ENCODE data around the gene SLC29A1.

SLC29A1 gene

GRCh38 chr6:44278315-44278714, 54.9 kb downstream of the SLC29A1 start:
- TF ChIP-seq POLR2A (IDR thresholded peaks at IDR 0.05; ENCODE audit: extremely low read depth, insufficient read length) = no peak
- TF ChIP-seq, protein P1, sequence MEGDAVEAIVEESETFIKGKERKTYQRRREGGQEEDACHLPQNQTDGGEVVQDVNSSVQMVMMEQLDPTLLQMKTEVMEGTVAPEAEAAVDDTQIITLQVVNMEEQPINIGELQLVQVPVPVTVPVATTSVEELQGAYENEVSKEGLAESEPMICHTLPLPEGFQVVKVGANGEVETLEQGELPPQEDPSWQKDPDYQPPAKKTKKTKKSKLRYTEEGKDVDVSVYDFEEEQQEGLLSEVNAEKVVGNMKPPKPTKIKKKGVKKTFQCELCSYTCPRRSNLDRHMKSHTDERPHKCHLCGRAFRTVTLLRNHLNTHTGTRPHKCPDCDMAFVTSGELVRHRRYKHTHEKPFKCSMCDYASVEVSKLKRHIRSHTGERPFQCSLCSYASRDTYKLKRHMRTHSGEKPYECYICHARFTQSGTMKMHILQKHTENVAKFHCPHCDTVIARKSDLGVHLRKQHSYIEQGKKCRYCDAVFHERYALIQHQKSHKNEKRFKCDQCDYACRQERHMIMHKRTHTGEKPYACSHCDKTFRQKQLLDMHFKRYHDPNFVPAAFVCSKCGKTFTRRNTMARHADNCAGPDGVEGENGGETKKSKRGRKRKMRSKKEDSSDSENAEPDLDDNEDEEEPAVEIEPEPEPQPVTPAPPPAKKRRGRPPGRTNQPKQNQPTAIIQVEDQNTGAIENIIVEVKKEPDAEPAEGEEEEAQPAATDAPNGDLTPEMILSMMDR (IDR thresholded peaks at IDR 0.05; ENCODE audit: low read depth, low read length) = no peak
- TF ChIP-seq, protein P2, sequence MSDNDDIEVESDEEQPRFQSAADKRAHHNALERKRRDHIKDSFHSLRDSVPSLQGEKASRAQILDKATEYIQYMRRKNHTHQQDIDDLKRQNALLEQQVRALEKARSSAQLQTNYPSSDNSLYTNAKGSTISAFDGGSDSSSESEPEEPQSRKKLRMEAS (IDR thresholded peaks at IDR 0.05; ENCODE audit: low read depth, low read length) = no peak
- no peak for TF ChIP-seq MYC (IDR thresholded peaks at IDR 0.05; ENCODE audit: low read depth, low read length)
- no peak for DNase-seq (ENCODE audit: low read depth)

GRCh38 chr6:44278774-44279697, 55.6 kb downstream of the SLC29A1 start:
- H3K4me3 ChIP-seq (ENCODE audit: low read depth, low read length) = no peak overlapping the region
- TF ChIP-seq, protein P2 (IDR thresholded peaks at IDR 0.05; ENCODE audit: low read depth, low read length) = no peak
- TF ChIP-seq POLR2A (IDR thresholded peaks at IDR 0.05; ENCODE audit: extremely low read depth, insufficient read length) (no peak), MYC (IDR thresholded peaks at IDR 0.05; ENCODE audit: low read depth, low read length) (no peak)
- TF ChIP-seq, protein P1 (IDR thresholded peaks at IDR 0.05; ENCODE audit: low read depth, low read length) = no peak
- no peak for DNase-seq (ENCODE audit: low read depth)

More at GRCh38 chr6:44278315-44278714, 54.9 kb downstream of the SLC29A1 start:
- no peak overlapping the region for H3K4me3 ChIP-seq (ENCODE audit: low read depth, low read length)
